ENCODE data around the gene PKMYT1. TPM values are rescaled to one million over a fixed set of nuclear protein-coding genes. Genes with fewer than 3 reads are reported as not detected.
A peak's percentile ranks its signal among the peaks of the same experiment; 100 is the strongest.

PKMYT1 gene
- total and polyA plus RNA-seq, 2 donors, result 5.3 to 16.5 TPM

- peaks cover 41 to 58% of the 10 kb centered on the region in 2 donors for H3K4me1 ChIP-seq (ENCODE audit: control insufficient read depth in 2 of 2, insufficient read depth in 2 of 2, low read length in 2 of 2)
- no peak overlapping the region for H3K27ac ChIP-seq (ENCODE audit: low read depth in 1 of 2, low read length in 1 of 2)
- H3K36me3 ChIP-seq (ENCODE audit: control insufficient read depth in 2 of 2, insufficient read depth in 2 of 2, low read length in 1 of 2), result peaks cover 6 to 17% of the 10 kb centered on the region in 2 donors
- H3K4me3 ChIP-seq (ENCODE audit: low read length in 2 of 2), result no peak overlapping the region
- peaks cover 51 to 63% of the 10 kb centered on the region in 2 donors for H3K27me3 ChIP-seq (ENCODE audit: control insufficient read depth in 2 of 2, insufficient read depth in 1 of 2, low read length in 1 of 2)
- peaks cover 0 to 30% of the 10 kb centered on the region in 2 donors for H3K9me3 ChIP-seq (ENCODE audit: control insufficient read depth in 2 of 2, insufficient read depth in 1 of 2, low read length in 1 of 2)
- no peak for DNase-seq (ENCODE audit: low read depth in 6 of 9, low spot score in 9 of 9)
- 64% methylated on average over 33 of the region's 33 CpGs for WGBS
Observed at GRCh38 chr16:2967721-2968161, 12.5 kb downstream of the PKMYT1 start.

GRCh38 chr16:2967211-2967631 is 13.0 kb downstream of the PKMYT1 start:
- H3K36me3 ChIP-seq (ENCODE audit: control insufficient read depth in 2 of 2, insufficient read depth in 2 of 2, low read length in 1 of 2), result peaks cover under 1 to 13% of the 10 kb centered on the region in 2 donors
- peaks cover 56 to 68% of the 10 kb centered on the region in 2 donors for H3K27me3 ChIP-seq (ENCODE audit: control insufficient read depth in 2 of 2, insufficient read depth in 1 of 2, low read length in 1 of 2)
- H3K9me3 ChIP-seq (ENCODE audit: control insufficient read depth in 2 of 2, insufficient read depth in 1 of 2, low read length in 1 of 2), result peaks cover 0 to 28% of the 10 kb centered on the region in 2 donors
- WGBS, result 21% methylated on average over 51 of the region's 51 CpGs
- H3K27ac ChIP-seq (ENCODE audit: low read depth in 1 of 2, low read length in 1 of 2), result peak overlapping the region in 1 of 2 donors; percentile 18
- peak overlapping the region in 1 of 2 donors; percentile 27 for H3K4me3 ChIP-seq (ENCODE audit: low read length in 2 of 2)
- no peak for DNase-seq (ENCODE audit: low read depth in 6 of 9, low spot score in 9 of 9)
- peaks cover 46 to 63% of the 10 kb centered on the region in 2 donors for H3K4me1 ChIP-seq (ENCODE audit: control insufficient read depth in 2 of 2, insufficient read depth in 2 of 2, low read length in 2 of 2)

- Histone ChIP-seq H3K9me3 (ENCODE audit: control insufficient read depth in 2 of 2, insufficient read depth in 1 of 2, low read length in 1 of 2) (peaks cover 0 to 28% of the 10 kb centered on the region in 2 donors), H3K4me3 (ENCODE audit: low read length in 2 of 2) (peak overlapping the region in 1 of 2 donors; percentile 27), H3K27me3 (ENCODE audit: control insufficient read depth in 2 of 2, insufficient read depth in 1 of 2, low read length in 1 of 2) (peaks cover 60 to 72% of the 10 kb centered on the region in 2 donors), H3K27ac (ENCODE audit: low read depth in 1 of 2, low read length in 1 of 2) (peak overlapping the region in 1 of 2 donors; percentile 18), H3K36me3 (ENCODE audit: control insufficient read depth in 2 of 2, insufficient read depth in 2 of 2, low read length in 1 of 2) (peaks cover 0 to 9% of the 10 kb centered on the region in 2 donors), H3K4me1 (ENCODE audit: control insufficient read depth in 2 of 2, insufficient read depth in 2 of 2, low read length in 2 of 2) (peaks cover 50 to 67% of the 10 kb centered on the region in 2 donors)
- DNase-seq (ENCODE audit: low read depth in 6 of 9, low spot score in 9 of 9), result no peak
- WGBS, result 6% methylated on average over 46 of the region's 46 CpGs
Observed at GRCh38 chr16:2966808-2967191, 13.4 kb downstream of the PKMYT1 start.

DNA sequence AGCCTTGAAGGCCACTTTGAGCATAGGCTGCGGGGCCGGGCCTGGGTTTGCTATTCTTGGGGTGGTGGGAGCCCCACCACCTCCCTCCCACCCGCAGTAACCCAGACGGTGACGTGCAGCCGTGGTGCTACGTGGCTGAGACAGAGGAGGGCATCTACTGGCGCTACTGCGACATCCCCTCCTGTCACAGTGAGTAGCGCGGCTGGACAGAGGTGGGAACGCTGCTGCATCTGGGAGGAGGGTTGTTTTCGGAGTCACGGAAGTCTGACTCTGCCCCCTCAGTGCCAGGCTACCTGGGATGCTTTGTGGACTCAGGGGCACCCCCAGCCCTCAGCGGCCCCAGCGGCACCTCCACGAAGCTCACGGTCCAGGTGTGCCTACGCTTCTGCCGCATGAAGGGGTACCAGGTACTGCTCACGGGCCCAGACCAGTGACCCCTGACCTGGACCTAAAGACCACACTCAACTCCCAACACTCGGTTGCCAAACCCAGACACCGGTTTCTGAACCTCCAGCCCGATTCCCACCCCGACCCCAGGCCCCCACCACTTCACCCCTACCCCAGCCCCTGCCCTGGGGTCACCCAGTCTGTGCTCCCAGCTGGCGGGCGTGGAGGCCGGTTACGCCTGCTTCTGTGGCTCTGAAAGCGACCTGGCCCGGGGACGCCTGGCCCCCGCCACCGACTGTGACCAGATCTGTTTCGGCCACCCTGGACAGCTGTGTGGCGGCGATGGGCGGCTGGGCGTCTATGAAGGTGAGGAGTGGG is 14.0 kb downstream of the PKMYT1 start:
- Histone ChIP-seq H3K27ac (ENCODE audit: low read depth in 1 of 2, low read length in 1 of 2) (no peak overlapping the region), H3K36me3 (ENCODE audit: control insufficient read depth in 2 of 2, insufficient read depth in 2 of 2, low read length in 1 of 2) (peaks cover 0 to 4% of the 10 kb centered on the region in 2 donors), H3K4me1 (ENCODE audit: control insufficient read depth in 2 of 2, insufficient read depth in 2 of 2, low read length in 2 of 2) (peaks cover 50 to 71% of the 10 kb centered on the region in 2 donors), H3K9me3 (ENCODE audit: control insufficient read depth in 2 of 2, insufficient read depth in 1 of 2, low read length in 1 of 2) (peaks cover 0 to 28% of the 10 kb centered on the region in 2 donors), H3K27me3 (ENCODE audit: control insufficient read depth in 2 of 2, insufficient read depth in 1 of 2, low read length in 1 of 2) (peaks cover 60 to 73% of the 10 kb centered on the region in 2 donors), H3K4me3 (ENCODE audit: low read length in 2 of 2) (no peak overlapping the region)
- WGBS, result 66% methylated on average over 39 of the region's 39 CpGs
- no peak for DNase-seq (ENCODE audit: low read depth in 6 of 9, low spot score in 9 of 9)

DNA sequence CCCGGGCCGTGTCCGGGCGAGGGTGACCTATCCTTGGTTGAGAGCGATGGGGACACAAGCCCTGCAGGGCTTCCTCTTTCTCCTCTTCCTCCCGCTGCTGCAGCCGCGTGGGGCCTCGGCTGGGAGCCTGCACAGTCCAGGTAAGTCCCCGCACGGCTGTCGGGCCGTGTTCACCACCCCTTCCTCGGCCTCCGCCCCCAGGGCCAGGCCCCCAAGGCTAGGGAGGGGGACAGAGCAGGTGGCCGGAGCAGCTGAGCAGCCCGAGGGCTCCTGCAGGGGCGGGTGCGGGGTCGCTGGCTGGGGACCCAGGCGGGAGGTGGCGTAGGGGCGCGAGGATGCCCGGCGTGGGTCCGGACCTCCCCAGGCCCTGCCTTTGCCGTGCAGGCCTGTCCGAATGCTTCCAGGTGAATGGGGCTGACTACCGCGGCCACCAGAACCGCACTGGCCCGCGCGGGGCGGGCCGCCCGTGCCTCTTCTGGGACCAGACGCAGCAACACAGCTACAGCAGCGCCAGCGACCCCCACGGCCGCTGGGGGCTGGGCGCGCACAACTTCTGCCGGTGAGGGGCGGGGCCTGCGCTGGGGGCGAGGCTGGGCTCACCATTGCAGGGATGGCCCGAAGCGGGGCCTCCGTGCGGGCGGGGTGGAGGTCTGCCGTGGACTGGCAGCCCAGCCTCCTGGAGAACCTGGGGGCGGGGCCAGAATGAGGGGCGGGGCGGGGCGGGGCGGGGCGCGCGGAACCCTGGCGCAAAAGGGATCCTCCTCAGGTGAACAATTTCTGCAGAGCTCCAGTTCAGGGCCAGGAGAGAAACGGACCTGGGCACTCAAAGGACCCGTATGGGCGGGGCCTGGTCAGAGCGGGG is 15.5 kb downstream of the PKMYT1 start:
- H3K9me3 ChIP-seq (ENCODE audit: control insufficient read depth in 2 of 2, insufficient read depth in 1 of 2, low read length in 1 of 2), result peaks cover 0 to 28% of the 10 kb centered on the region in 2 donors
- WGBS, result 1% methylated on average over 68 of the region's 68 CpGs
- peak overlapping the region in 1 of 2 donors; percentile 43 for H3K27ac ChIP-seq (ENCODE audit: low read depth in 1 of 2, low read length in 1 of 2)
- H3K36me3 ChIP-seq (ENCODE audit: control insufficient read depth in 2 of 2, insufficient read depth in 2 of 2, low read length in 1 of 2), result no peaks in the 10 kb centered on the region
- peak overlapping the region; percentile 37 to 38 for H3K4me3 ChIP-seq (ENCODE audit: low read length in 2 of 2)
- H3K27me3 ChIP-seq (ENCODE audit: control insufficient read depth in 2 of 2, insufficient read depth in 1 of 2, low read length in 1 of 2), result peaks cover 60 to 73% of the 10 kb centered on the region in 2 donors
- peaks cover 41 to 61% of the 10 kb centered on the region in 2 donors for H3K4me1 ChIP-seq (ENCODE audit: control insufficient read depth in 2 of 2, insufficient read depth in 2 of 2, low read length in 2 of 2)
- DNase-seq (ENCODE audit: low read depth in 6 of 9, low spot score in 9 of 9), result peak in 3 of 9 donors; percentile 66 to 73 (median 66)

DNA sequence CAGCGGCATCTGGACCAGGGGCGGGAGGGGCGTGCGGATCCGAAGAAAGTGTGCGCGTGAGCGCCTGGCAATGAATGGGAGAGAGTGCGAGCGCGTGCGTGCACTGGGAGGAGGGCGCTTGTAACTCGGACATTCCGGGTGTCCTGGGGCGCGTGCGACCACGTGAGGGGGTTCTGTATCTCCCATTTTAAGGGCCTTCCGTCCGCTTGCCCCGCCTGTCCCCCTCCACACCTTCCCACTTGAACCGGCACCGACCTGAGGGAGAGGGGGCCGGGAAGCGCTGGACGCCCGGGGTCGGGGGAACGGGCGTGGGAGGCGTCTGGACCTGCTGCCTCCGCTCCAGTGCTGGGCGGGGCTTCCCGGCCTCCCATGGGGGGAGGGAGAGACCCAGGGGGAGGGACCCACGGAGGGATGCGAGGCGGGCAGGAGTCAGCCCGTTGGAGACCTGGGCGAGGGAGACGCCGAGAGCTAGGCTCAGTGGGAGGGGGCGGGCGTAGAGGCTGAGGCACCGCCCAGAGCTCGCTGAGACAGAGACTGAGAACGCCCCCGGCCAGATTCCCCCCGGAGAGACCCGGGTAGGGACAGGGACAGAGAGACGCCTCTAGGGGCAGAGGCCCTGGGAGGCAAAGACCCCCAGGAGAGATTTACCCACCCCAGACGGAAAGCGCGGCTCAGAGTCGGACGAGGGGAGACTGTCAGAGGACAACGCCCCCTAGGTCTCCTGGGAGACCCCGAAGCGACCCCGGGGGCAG is 16.3 kb downstream of the PKMYT1 start, which contains the start of gene KREMEN2:
TSS of gene KREMEN2 (plus strand) at position 553 of the 752 bp plus-strand sequence. CDS start 246 bp downstream, outside the sequence.
- Histone ChIP-seq H3K4me1 (ENCODE audit: control insufficient read depth in 2 of 2, insufficient read depth in 2 of 2, low read length in 2 of 2) (peaks cover 41 to 60% of the 10 kb centered on the region in 2 donors), H3K27me3 (ENCODE audit: control insufficient read depth in 2 of 2, insufficient read depth in 1 of 2, low read length in 1 of 2) (peaks cover 60 to 71% of the 10 kb centered on the region in 2 donors), H3K36me3 (ENCODE audit: control insufficient read depth in 2 of 2, insufficient read depth in 2 of 2, low read length in 1 of 2) (no peaks in the 10 kb centered on the region), H3K9me3 (ENCODE audit: control insufficient read depth in 2 of 2, insufficient read depth in 1 of 2, low read length in 1 of 2) (peaks cover 0 to 28% of the 10 kb centered on the region in 2 donors), H3K4me3 (ENCODE audit: low read length in 2 of 2) (peak within 1 kb of the TSS; percentile 37 to 38), H3K27ac (ENCODE audit: low read depth in 1 of 2, low read length in 1 of 2) (peak within 1 kb of the TSS in 1 of 2 donors; percentile 51)
- WGBS, result 1% methylated on average over 60 of the region's 60 CpGs
- peak in 3 of 9 donors; percentile 35 to 63 (median 54) for DNase-seq (ENCODE audit: low read depth in 6 of 9, low spot score in 9 of 9)

GRCh38 chr16:2963074-2963722 is 17.0 kb downstream of the PKMYT1 start:
- 2% methylated on average over 40 of the region's 40 CpGs for WGBS
- Histone ChIP-seq H3K4me3 (ENCODE audit: low read length in 2 of 2) (peak overlapping the region; percentile 37 to 38), H3K27me3 (ENCODE audit: control insufficient read depth in 2 of 2, insufficient read depth in 1 of 2, low read length in 1 of 2) (peaks cover 53 to 64% of the 10 kb centered on the region in 2 donors), H3K36me3 (ENCODE audit: control insufficient read depth in 2 of 2, insufficient read depth in 2 of 2, low read length in 1 of 2) (no peaks in the 10 kb centered on the region), H3K4me1 (ENCODE audit: control insufficient read depth in 2 of 2, insufficient read depth in 2 of 2, low read length in 2 of 2) (peaks cover 34 to 53% of the 10 kb centered on the region in 2 donors), H3K27ac (ENCODE audit: low read depth in 1 of 2, low read length in 1 of 2) (peak overlapping the region; percentile 51 to 60), H3K9me3 (ENCODE audit: control insufficient read depth in 2 of 2, insufficient read depth in 1 of 2, low read length in 1 of 2) (peaks cover 0 to 22% of the 10 kb centered on the region in 2 donors)
- DNase-seq (ENCODE audit: low read depth in 6 of 9, low spot score in 9 of 9), result peak in 5 of 9 donors; percentile 57 to 78 (median 68)
